ENCODE measurements around the gene TMC1.

DNA sequence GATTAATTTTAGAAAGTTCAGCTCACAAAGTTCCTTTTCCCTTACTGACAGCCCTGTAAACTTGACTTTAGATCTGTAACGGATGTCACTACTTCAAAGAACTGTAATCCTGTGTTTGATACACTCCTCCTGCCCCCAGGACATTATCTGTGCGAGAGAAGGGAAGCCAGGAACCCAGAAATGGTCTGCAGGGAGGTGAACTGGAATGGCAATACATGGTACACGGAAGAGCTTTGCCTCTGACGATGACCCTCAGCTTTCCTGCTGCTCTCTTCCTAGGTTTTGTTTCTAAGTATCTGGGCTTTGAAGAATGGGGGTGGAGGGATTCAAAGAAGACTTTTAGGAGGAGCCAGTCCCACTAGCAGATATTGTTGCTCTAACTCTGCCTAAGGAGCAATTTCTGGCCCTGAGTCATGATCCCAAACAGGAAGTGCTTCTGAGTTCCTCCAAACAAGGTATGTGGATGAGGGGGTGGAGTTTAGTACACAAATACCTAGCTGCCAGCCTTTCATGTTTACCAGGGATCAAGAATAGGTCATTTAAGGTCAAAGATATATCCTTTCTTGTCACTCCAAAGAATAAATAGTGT is 43.4 kb upstream of the TMC1 start:
- TF ChIP-seq, protein P1, sequence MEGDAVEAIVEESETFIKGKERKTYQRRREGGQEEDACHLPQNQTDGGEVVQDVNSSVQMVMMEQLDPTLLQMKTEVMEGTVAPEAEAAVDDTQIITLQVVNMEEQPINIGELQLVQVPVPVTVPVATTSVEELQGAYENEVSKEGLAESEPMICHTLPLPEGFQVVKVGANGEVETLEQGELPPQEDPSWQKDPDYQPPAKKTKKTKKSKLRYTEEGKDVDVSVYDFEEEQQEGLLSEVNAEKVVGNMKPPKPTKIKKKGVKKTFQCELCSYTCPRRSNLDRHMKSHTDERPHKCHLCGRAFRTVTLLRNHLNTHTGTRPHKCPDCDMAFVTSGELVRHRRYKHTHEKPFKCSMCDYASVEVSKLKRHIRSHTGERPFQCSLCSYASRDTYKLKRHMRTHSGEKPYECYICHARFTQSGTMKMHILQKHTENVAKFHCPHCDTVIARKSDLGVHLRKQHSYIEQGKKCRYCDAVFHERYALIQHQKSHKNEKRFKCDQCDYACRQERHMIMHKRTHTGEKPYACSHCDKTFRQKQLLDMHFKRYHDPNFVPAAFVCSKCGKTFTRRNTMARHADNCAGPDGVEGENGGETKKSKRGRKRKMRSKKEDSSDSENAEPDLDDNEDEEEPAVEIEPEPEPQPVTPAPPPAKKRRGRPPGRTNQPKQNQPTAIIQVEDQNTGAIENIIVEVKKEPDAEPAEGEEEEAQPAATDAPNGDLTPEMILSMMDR (conservative IDR thresholded peaks at IDR 0.05; ENCODE audit: low read length) = no peak
- TF ChIP-seq EZH2phosphoT487 (IDR thresholded peaks at IDR 0.05; ENCODE audit: borderline replicate concordance) = no peak
